Measurements from ENCODE around the gene SUCO.

Gene SUCO

DNA sequence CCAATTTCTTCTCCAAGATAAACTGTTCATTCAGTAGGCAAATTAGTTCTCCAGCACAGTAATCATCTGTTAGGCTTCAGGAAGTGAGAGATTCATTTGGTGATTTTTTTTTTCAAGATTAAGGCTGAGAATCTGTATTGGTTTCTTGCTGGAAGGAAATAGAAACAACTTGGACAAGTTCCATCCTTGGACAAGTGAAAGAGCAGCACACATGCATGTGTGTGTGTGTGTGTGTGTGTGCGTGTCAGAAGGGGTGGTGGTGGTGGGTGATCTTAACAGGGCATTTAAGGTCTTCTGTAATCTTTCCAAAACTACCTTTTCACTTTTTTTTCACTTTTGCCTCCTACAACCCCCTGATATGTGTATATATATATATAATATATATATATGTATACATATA, 15.9 kb upstream of the SUCO start:
- DNase-seq (ENCODE audit: low read depth, low spot score): no peak

- no peak for DNase-seq (ENCODE audit: low read depth, low spot score)
These were observed 15.4 kb upstream of the SUCO start for GRCh38 chr1:172517545-172517944.

- no peak for DNase-seq (ENCODE audit: low read depth, low spot score)
These were observed 3.6 kb upstream of the SUCO start for GRCh38 chr1:172529304-172529703.

GRCh38 chr1:172530000-172530399, 3.0 kb upstream of the SUCO start:
- DNase-seq (ENCODE audit: low read depth, low spot score): no peak

DNA sequence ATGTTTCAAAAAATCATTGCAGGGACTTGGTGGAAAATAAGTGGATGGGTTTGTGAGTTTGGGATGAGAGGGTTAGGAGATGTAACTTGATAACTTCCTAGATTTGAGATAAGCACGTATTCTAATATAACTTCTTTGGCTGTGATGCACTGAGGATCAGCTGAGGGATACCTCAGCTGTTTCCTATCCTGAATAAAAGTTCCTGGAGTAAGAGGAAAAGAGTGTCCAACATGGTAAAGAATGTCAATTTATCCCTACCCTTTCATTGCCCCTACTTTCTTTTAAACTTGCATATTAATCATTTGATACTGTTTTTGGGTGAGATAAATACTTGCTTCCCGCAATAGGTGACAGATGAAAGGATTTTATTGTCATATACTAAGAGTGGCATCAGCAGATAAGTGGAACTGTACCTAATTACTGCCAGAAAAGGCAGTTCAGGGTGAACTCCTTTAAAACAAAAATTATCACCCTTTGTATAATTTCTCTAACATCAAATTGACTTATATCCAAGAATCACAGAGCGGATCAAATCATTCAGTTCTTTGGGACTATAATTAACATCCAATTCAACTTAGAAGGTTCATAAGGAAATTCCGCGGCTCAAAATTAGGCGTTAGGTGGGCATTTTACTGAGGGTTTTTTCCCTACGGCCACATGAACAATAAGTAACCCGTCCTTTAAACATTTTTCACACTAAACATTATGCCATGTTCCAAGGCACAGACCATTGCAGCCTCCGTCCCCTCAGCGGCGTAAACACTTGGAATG, 1.4 kb upstream of the SUCO start:
- DNase-seq (ENCODE audit: low read depth, low spot score): no peak

GRCh38 chr1:172532183-172532699, 709 bp upstream of the SUCO start:
- DNase-seq (ENCODE audit: low read depth, low spot score): peak; percentile 85

- DNase-seq (ENCODE audit: low read depth, low spot score): peak; percentile 6
These were observed 682 bp downstream of the SUCO start for GRCh38 chr1:172533513-172534151.

- no peak for DNase-seq (ENCODE audit: low read depth, low spot score)
These were observed 3.3 kb downstream of the SUCO start for GRCh38 chr1:172536256-172536655.

- no peak for DNase-seq (ENCODE audit: low read depth, low spot score)
These were observed 4.4 kb downstream of the SUCO start for GRCh38 chr1:172537366-172537765.

GRCh38 chr1:172537827-172538391, 5.0 kb downstream of the SUCO start:
- no peak for DNase-seq (ENCODE audit: low read depth, low spot score)

DNA sequence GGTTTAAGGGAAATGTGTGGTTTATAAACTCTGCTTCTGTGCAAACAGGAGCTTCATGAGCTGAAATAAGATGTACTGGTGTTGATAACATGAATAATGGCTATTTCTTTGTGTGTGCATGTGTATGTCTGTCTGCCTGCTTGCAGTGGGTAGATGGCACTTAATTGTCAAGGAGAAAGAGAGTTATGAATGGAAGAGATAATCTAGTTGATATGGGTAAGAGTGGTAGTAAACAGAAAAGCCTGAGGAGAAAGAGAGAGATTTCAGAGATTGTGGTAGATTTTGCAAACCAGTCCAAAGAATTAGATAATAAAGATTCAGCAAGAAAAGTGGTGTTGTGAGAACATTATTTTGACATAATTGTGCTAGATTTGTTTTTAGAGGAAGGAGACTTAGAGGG, 7.7 kb downstream of the SUCO start:
- no peak for DNase-seq (ENCODE audit: low read depth, low spot score)

DNA sequence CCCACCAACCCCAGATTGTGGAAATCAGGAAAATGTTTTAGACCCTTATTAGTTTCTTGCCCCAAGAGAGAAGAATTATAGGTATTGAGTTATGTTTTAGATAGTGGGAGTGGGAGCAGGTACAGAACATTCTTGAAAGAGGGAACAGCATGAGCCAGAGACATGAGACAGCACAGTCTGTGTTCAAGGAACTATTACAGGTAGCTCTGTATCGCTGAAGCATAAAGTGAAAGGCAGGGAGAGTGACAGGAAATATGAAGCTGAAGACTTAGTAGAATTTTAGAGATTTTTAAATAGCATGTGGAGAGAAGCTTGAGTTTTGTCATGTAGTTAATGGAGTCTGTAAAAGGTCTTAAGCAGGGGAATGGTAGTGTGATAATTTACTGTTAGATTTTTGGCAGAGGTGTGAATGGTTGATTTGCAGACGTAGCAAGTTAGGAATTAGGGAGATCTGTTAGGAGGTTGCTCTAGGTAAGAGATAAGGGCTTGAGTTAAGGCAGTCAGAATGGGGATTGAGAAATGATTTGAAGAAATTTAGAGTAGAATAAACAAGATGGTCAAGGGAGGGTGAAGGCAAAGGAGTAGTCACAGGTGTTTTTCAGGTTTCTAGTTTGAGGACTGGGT, 11.6 kb downstream of the SUCO start:
- DNase-seq (ENCODE audit: low read depth, low spot score): no peak

DNA sequence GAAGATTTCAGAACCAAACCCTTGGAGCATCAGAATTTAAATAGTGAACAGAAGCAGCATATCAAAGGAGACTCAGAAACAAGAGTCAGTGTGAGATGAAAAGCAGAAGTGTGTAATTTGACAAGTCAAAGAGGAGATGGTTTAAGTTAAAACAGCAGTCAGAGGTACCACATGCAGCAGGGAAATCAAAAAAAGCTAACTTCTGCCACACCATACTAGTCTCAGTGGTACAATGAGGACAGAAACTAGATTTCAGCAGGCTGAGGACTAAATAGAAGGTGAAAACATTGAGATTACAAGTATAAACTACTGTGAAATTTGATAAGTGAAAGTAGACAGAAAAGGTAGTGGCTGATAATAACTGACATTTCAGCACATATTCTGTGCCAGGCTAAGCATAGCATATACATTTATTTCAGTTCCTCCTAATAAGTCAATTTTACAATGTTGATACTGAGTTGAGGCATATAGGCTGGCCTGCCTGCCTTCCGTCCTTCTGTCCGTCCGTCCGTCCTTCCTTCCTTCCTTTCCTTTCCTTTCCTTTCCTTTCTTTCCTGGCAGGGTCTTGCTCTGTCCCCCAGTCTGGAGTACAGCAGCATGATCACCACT, 12.6 kb downstream of the SUCO start:
- DNase-seq (ENCODE audit: low read depth, low spot score): no peak

DNA sequence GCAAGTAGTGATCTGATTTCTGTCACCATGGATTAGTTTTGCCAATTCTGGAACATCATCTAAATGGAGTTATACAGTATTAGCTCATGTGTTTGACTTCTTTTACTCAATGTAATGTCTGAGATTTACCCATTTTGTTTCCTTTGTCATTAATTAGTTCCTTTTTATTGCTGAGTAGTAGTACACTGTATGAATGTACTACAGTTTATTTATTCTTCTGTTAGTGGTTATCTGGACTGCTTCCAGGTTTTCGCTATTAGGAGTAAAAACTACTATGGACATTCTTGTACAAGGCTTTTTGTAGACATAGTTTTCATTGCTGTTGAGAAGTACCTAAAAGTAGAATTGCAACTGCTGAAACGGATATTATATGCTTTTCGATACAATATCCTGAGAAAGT, 14.1 kb downstream of the SUCO start:
- DNase-seq (ENCODE audit: low read depth, low spot score): no peak

DNA sequence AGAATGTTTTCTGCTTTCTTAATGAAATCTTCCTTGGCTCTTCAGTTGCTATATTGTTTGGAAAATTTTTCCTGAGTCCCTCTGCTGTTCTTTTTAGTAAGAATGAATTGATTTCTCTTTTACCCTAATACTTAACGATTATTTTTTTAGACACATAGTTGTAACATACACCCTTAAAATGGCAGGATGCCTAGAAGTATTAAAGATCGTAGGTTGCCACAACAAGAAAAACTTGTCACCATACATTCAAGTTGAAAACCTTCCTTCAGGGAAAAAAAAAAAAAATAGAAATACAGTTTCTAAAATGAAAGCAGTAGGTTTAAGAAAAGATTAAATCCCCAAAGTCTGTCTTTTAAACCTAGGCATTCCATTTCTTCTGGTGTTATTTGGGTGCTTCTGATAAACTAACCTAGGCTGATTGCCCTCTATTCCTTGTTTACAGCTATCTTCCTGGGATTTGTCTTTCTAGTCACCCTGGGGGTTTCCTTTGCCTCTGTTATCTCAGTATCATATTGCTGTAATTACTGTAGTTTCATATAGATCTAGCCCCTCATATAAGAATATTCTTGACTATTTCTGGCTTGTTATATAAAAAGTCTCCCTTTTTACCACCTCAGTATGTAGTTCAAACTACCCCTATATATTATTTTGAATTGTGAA, 16.8 kb downstream of the SUCO start:
- DNase-seq (ENCODE audit: low read depth, low spot score): no peak

DNA sequence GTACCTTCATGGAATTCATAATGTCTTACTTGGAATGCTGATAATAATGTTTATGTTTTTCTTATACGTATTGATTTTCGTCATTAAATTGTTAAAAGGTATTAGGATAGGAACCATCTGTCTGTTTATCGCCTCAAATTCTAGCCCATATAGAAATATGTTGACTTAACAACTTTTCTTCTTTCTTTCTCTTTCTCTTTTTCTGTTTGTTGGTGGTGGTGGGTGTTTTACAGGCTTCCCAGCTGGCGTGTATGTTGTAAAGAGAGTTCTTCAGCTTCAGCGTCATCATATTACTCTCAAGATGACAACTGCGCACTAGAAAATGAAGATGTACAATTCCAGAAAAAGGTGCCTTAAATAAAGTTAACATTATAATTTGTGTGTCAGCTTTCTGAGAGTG, 18.3 kb downstream of the SUCO start:
- DNase-seq (ENCODE audit: low read depth, low spot score): no peak

DNA sequence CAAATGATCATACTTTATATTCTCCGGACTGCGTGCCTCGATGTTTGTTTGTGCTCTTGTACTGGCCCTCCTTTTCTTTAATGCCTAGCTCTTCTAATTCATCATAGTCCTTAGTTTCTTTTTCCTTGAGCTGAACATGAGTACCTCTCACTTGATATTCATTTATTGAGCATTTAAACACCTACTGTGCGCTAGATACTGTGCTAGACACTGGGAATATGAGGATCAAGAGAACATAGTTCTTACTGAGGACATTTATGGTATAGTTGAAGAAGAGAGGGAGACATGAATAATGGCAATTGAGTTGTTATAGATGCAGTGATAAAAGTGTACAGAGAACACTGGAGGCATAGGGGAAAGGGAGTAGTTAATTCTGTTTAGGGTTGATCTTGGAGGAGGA, 22.0 kb downstream of the SUCO start:
- DNase-seq (ENCODE audit: low read depth, low spot score): no peak

DNA sequence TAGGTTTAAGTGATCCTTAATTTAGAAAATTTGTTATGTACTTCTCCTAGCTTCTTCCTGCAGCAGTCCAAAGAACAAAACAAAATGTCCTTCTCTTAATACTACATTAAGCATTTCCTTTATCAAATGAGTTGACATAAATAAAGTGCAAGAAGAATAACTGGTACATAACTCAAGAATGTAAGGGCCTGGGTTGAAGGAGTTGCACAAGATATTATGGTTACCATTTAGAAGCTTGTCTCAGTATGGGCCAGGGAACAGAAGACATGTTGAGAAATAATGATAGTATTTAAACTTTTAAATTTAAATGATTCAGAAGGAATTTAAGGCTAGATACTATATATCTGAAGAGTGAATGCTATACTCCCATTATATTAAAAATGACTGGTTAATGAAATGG, 23.5 kb downstream of the SUCO start:
- DNase-seq (ENCODE audit: low read depth, low spot score): no peak

- DNase-seq (ENCODE audit: low read depth, low spot score): no peak
These were observed 24.3 kb downstream of the SUCO start for GRCh38 chr1:172557270-172557669.

GRCh38 chr1:172559572-172560210, 26.7 kb downstream of the SUCO start:
- no peak for DNase-seq (ENCODE audit: low read depth, low spot score)

DNA sequence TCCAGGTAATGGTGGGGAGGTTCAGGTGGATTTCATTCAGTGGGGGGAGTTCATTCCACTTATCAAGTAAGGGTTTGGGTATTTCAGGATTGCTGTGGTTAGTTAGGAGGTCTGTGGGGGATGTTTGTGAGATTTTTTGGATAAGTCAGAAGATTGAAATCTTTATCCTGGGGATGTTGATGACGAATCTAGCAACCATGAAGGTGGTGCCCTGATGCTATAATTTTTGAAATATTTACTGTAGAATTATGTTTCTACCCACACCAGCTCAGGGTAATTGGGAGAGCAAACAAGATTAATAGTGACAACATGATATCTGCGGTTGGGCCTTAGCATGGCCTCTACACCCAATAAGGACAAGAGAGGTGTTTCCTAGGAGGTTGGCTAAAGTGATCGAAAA, 28.3 kb downstream of the SUCO start:
- no peak for DNase-seq (ENCODE audit: low read depth, low spot score)
